Motor neuron (in vitro differentiated cells): ENCODE measurements around the gene SP100. TPM values are rescaled to one million over a fixed set of nuclear protein-coding genes. Genes with fewer than 3 reads are reported as not detected.
"Not testable (repeated sequence)": the region's sequence is repeated elsewhere in the genome, so short reads cannot be mapped to it uniquely, and the experiment has no call there.

Experiments used
- ATAC-seq, 8 experiments: fragments of 200-7000 bp; cut with Tn5 transposase; replicated peaks in 6 of 8; 2 replicates each; pipeline ENCODE4 v1.8.0; 2021; ENCODE audit warnings: mild to moderate bottlenecking in 8 of 8, moderate library complexity in 8 of 8
- H3K27ac ChIP-seq, 2 donors: fragments of 250-450 bp; sonication (Bioruptor Pico); 2 replicates each; pipeline ENCODE4 v1.9.0; 2021; ENCODE audit warnings: antibody characterized with exemption in 2 of 2, mild to moderate bottlenecking in 2 of 2, moderate library complexity in 1 of 2
- H3K4me1 ChIP-seq, 2 donors: fragments of 250-450 bp; sonication (Bioruptor Pico); replicated peaks in 1 of 2; 2 replicates each; pipeline ENCODE4 v1.6.1; 2021; ENCODE audit warnings: antibody characterized with exemption in 2 of 2, mild to moderate bottlenecking in 2 of 2, moderate library complexity in 1 of 2
- H3K4me3 ChIP-seq, 5 donors: fragments of 250-450 bp; sonication (Bioruptor Pico); 2 replicates each; pipeline ENCODE4 v1.9.0; 2021; ENCODE audit warnings: antibody characterized with exemption in 5 of 5, mild to moderate bottlenecking in 5 of 5, moderate library complexity in 4 of 5
- WGBS, 10 experiments: fragments of 450-650 bp; shearing (Covaris generic); methylation state at CpG; one replicate each; pipeline ENCODE4 v1.0.0; 2022; 5-methylcytosine and 5-hydroxymethylcytosine counted together
- in situ Hi-C, 9 experiments: fragments of 400-800 bp; cut with MboI; loops; one replicate each; pipeline ENCODE4 v1.15.0; 2021; ENCODE audit warnings: low sequenced_read_pairs in 9 of 9, low pct_unique_long_range_greater_than_20kb in 2 of 9; ENCODE audit not compliant: unreplicated experiment in 9 of 9
- total RNA-seq, 8 experiments: library from RNA; unstranded; fragments of 300-600 nt; gene quantifications; 2 replicates each; pipeline versions ENCODE4 v1.2.3 to v1.2.4, GENCODE V29; 2022

Gene SP100
- total RNA-seq, 8 experiments from 2014 or later: 0.05 to 166 (median 13.1) TPM

- Histone ChIP-seq H3K4me3 (no peak overlapping the region), H3K27ac (no peak overlapping the region), H3K4me1 (no peaks in the 10 kb centered on the region)
- no peak for ATAC-seq
- in situ Hi-C loops: no loop called here
- 84 to 100% (median 89%) methylated on average over 2 to 6 of the region's 6 CpGs for WGBS, 10 experiments
Measured at GRCh38 chr2:230449901-230450467, 34.0 kb downstream of the SP100 start.

- Histone ChIP-seq H3K4me1 (no peaks in the 10 kb centered on the region), H3K27ac (no peak overlapping the region), H3K4me3 (no peak overlapping the region)
- WGBS, 10 experiments: 60 to 100% (median 83%) methylated on average over 1 to 2 of the region's 2 CpGs; no CpG with 5 or more reads in 3 of the 10 experiments
- in situ Hi-C loops: no loop called here
- no peak for ATAC-seq
Measured at GRCh38 chr2:230453006-230453405, 37.0 kb downstream of the SP100 start.

GRCh38 chr2:230455005-230455684, 39.1 kb downstream of the SP100 start:
- in situ Hi-C loops: no loop called here
- WGBS, 10 experiments: 66 to 100% (median 91%) methylated on average over 1 to 2 of the region's 2 CpGs

GRCh38 chr2:230457073-230457768, 41.2 kb downstream of the SP100 start:
- Histone ChIP-seq H3K4me3 (no peak overlapping the region), H3K27ac (no peak overlapping the region), H3K4me1 (no peaks in the 10 kb centered on the region)
- no peak for ATAC-seq
- WGBS, 10 experiments: 17 to 61% (median 54%) methylated on average over 1 to 4 of the region's 4 CpGs; no CpG with 5 or more reads in 2 of the 10 experiments
- in situ Hi-C loops: no loop called here

More at GRCh38 chr2:230455005-230455684, 39.1 kb downstream of the SP100 start:
- Histone ChIP-seq H3K27ac (no peak overlapping the region), H3K4me3 (no peak overlapping the region), H3K4me1 (no peaks in the 10 kb centered on the region)
- ATAC-seq: no peak

- ATAC-seq: no peak
- H3K27ac ChIP-seq: no peak overlapping the region
- in situ Hi-C loops: no loop called here
- H3K4me1 ChIP-seq: no peaks in the 10 kb centered on the region
- H3K4me3 ChIP-seq: no peak overlapping the region
Measured at GRCh38 chr2:230457793-230458192, 41.8 kb downstream of the SP100 start.

GRCh38 chr2:230459216-230459615, 43.2 kb downstream of the SP100 start:
- in situ Hi-C loops: no loop called here
- ATAC-seq: peak in 1 of 8 experiments; percentile 49
- no peak overlapping the region for H3K27ac ChIP-seq
- H3K4me3 ChIP-seq: no peak overlapping the region
- H3K4me1 ChIP-seq: no peaks in the 10 kb centered on the region

GRCh38 chr2:230471074-230471473, 55.1 kb downstream of the SP100 start:
- Histone ChIP-seq H3K4me3 (no peak overlapping the region), H3K4me1 (no peaks in the 10 kb centered on the region), H3K27ac (no peak overlapping the region)
- ATAC-seq: no peak
- in situ Hi-C loops: no loop called here
- WGBS, 10 experiments: 67 to 100% (median 91%) methylated on average over 1 to 4 of the region's 4 CpGs

- no peaks in the 10 kb centered on the region for H3K4me1 ChIP-seq
- peak in 2 of 8 experiments; percentile 99 for ATAC-seq
- H3K4me3 ChIP-seq: no peak overlapping the region
- in situ Hi-C loops: no loop called here
- H3K27ac ChIP-seq: no peak overlapping the region
Measured at GRCh38 chr2:230472621-230473018, 56.6 kb downstream of the SP100 start.

- no peak for ATAC-seq
- no peak overlapping the region for H3K4me3 ChIP-seq
- no peak overlapping the region for H3K27ac ChIP-seq
- 50 to 100% (median 69%) methylated on average over 1 to 3 of the region's 3 CpGs; no CpG with 5 or more reads in 2 of the 10 experiments for WGBS, 10 experiments
- in situ Hi-C loops: no loop called here
- H3K4me1 ChIP-seq: no peaks in the 10 kb centered on the region
Measured at GRCh38 chr2:230473378-230473777, 57.4 kb downstream of the SP100 start.

- no peak for ATAC-seq
- Histone ChIP-seq H3K27ac (no peak overlapping the region), H3K4me3 (no peak overlapping the region), H3K4me1 (no peaks in the 10 kb centered on the region)
- in situ Hi-C loops: no loop called here
- 29 to 100% (median 74%) methylated on average over 1 of the region's 1 CpG for WGBS, 10 experiments
Measured at GRCh38 chr2:230475143-230475542, 59.1 kb downstream of the SP100 start.

- peak in 1 of 8 experiments; percentile 21 for ATAC-seq
- Histone ChIP-seq H3K4me1 (no peaks in the 10 kb centered on the region), H3K27ac (no peak overlapping the region), H3K4me3 (no peak overlapping the region)
- in situ Hi-C loops: no loop called here
- 40 to 100% (median 87%) methylated on average over 1 to 3 of the region's 4 CpGs; no CpG with 5 or more reads in 1 of the 10 experiments for WGBS, 10 experiments
Measured at GRCh38 chr2:230485801-230486341, 69.9 kb downstream of the SP100 start.

GRCh38 chr2:230491219-230491618, 75.2 kb downstream of the SP100 start:
- in situ Hi-C loops, H3K27ac ChIP-seq, H3K4me1 ChIP-seq, H3K4me3 ChIP-seq: not testable (repeated sequence)
- ATAC-seq: peak in 2 of 8 experiments; percentile 94 to 95
- WGBS, 10 experiments: 45 to 83% (median 51%) methylated on average over 1 to 2 of the region's 2 CpGs; no CpG with 5 or more reads in 6 of the 10 experiments

GRCh38 chr2:230492107-230492506, 76.1 kb downstream of the SP100 start:
- Histone ChIP-seq H3K4me3 (no peak overlapping the region), H3K4me1 (no peaks in the 10 kb centered on the region), H3K27ac (no peak overlapping the region)
- ATAC-seq: no peak
- in situ Hi-C loops: no loop called here
- 0 to 50% (median 20%) methylated on average over 1 of the region's 1 CpG; no CpG with 5 or more reads in 4 of the 10 experiments for WGBS, 10 experiments
